ENCODE results near the gene MRPL34.

- TF ChIP-seq CTCF (IDR thresholded peaks at IDR 0.05), result no peak
- no peak for TF ChIP-seq EP300 (IDR thresholded peaks at IDR 0.05)
Observed at GRCh38 chr19:17348700-17349099, 43.0 kb downstream of the MRPL34 start.
